ENCODE results near the gene TBXAS1.

- TF ChIP-seq SIN3A (conservative IDR thresholded peaks at IDR 0.05 in 1 of 2, IDR thresholded peaks at IDR 0.05 in 1 of 2; ENCODE audit: low read depth in 1 of 2, low read length in 2 of 2) (no peak), GABPA (IDR thresholded peaks at IDR 0.05; ENCODE audit: borderline replicate concordance, insufficient read depth, low read length) (no peak), CEBPB (IDR thresholded peaks at IDR 0.05; ENCODE audit: low read depth, low read length) (no peak), CBX8 (IDR thresholded peaks at IDR 0.05; ENCODE audit: borderline replicate concordance, low read depth, low read length) (no peak)
Observed at GRCh38 chr7:139885511-139885910, 56.4 kb downstream of the TBXAS1 start.

All from H1 (cell line).